HUES48 (cell line): Measurements from ENCODE around the gene GYPC.

Source experiments
- H3K27ac ChIP-seq: one replicate; pipeline ENCODE4 v1.7.0; 2013; ENCODE audit warnings: low read depth, low read length, inconsistent platforms
- H3K27me3 ChIP-seq: 2 replicates; pipeline ENCODE4 v1.6.1; 2013; ENCODE audit warnings: mild to moderate bottlenecking, low read length; ENCODE audit not compliant: control insufficient read depth, insufficient read depth
- H3K36me3 ChIP-seq: 2 replicates; pipeline ENCODE4 v1.6.1; 2013; ENCODE audit warnings: low read length; ENCODE audit not compliant: control insufficient read depth, insufficient read depth
- H3K4me1 ChIP-seq: 2 replicates; pipeline ENCODE4 v1.6.1; 2013; ENCODE audit warnings: mild to moderate bottlenecking, low read length; ENCODE audit not compliant: control insufficient read depth, insufficient read depth
- H3K4me3 ChIP-seq: 2 replicates; pipeline ENCODE4 v1.5.1; 2013; ENCODE audit warnings: mild to moderate bottlenecking, low read depth, low read length
- H3K9ac ChIP-seq: 2 replicates; pipeline ENCODE4 v1.6.1; 2013; ENCODE audit warnings: mild to moderate bottlenecking, low read depth, low read length, moderate library complexity
- H3K9me3 ChIP-seq: 2 replicates; pipeline ENCODE4 v1.6.1; 2013; ENCODE audit warnings: low read length; ENCODE audit not compliant: control insufficient read depth, insufficient read depth

GYPC gene

GRCh38 chr2:126658905-126659561 is 3.1 kb downstream of the GYPC start:
- Histone ChIP-seq H3K27me3 (peaks cover 22% of the 10 kb centered on the region), H3K27ac (no peak overlapping the region), H3K4me1 (peaks cover 38% of the 10 kb centered on the region), H3K4me3 (no peak overlapping the region), H3K9me3 (no peaks in the 10 kb centered on the region), H3K9ac (no peak overlapping the region), H3K36me3 (no peaks in the 10 kb centered on the region)

- Histone ChIP-seq H3K4me1 (peaks cover 37% of the 10 kb centered on the region), H3K9me3 (no peaks in the 10 kb centered on the region), H3K9ac (no peak overlapping the region), H3K27me3 (peaks cover 21% of the 10 kb centered on the region), H3K4me3 (no peak overlapping the region), H3K36me3 (no peaks in the 10 kb centered on the region), H3K27ac (no peak overlapping the region)
These were observed 3.9 kb downstream of the GYPC start for GRCh38 chr2:126659562-126660467.

GRCh38 chr2:126660971-126661370 is 5.0 kb downstream of the GYPC start:
- H3K4me3 ChIP-seq: no peak overlapping the region
- no peak overlapping the region for H3K9ac ChIP-seq
- no peaks in the 10 kb centered on the region for H3K36me3 ChIP-seq
- no peak overlapping the region for H3K27ac ChIP-seq
- H3K27me3 ChIP-seq: peaks cover 11% of the 10 kb centered on the region; the same call in 1 of the 2 replicates
- H3K4me1 ChIP-seq: peaks cover 30% of the 10 kb centered on the region
- H3K9me3 ChIP-seq: no peaks in the 10 kb centered on the region

GRCh38 chr2:126661702-126662500 is 5.9 kb downstream of the GYPC start:
- peaks cover 29% of the 10 kb centered on the region for H3K4me1 ChIP-seq
- H3K36me3 ChIP-seq: no peaks in the 10 kb centered on the region
- H3K27ac ChIP-seq: no peak overlapping the region
- H3K9ac ChIP-seq: no peak overlapping the region
- peaks cover 6% of the 10 kb centered on the region; the same call in 1 of the 2 replicates for H3K27me3 ChIP-seq
- no peaks in the 10 kb centered on the region for H3K9me3 ChIP-seq
- no peak overlapping the region for H3K4me3 ChIP-seq

- Histone ChIP-seq H3K9ac (no peak overlapping the region), H3K9me3 (no peaks in the 10 kb centered on the region), H3K4me1 (peaks cover 22% of the 10 kb centered on the region), H3K27me3 (no peaks in the 10 kb centered on the region), H3K36me3 (no peaks in the 10 kb centered on the region), H3K27ac (no peak overlapping the region), H3K4me3 (no peak overlapping the region)
These were observed 6.7 kb downstream of the GYPC start for GRCh38 chr2:126662621-126663020.

- peaks cover 15% of the 10 kb centered on the region for H3K4me1 ChIP-seq
- no peaks in the 10 kb centered on the region for H3K9me3 ChIP-seq
- no peaks in the 10 kb centered on the region for H3K36me3 ChIP-seq
- H3K27me3 ChIP-seq: no peaks in the 10 kb centered on the region
- H3K27ac ChIP-seq: no peak overlapping the region
- no peak overlapping the region for H3K4me3 ChIP-seq
- no peak overlapping the region for H3K9ac ChIP-seq
These were observed 7.4 kb downstream of the GYPC start for GRCh38 chr2:126663184-126663963.

- Histone ChIP-seq H3K9me3 (no peaks in the 10 kb centered on the region), H3K27ac (no peak overlapping the region), H3K4me3 (no peak overlapping the region), H3K4me1 (peaks cover 6% of the 10 kb centered on the region), H3K36me3 (no peaks in the 10 kb centered on the region), H3K27me3 (no peaks in the 10 kb centered on the region), H3K9ac (no peak overlapping the region)
These were observed 8.3 kb downstream of the GYPC start for GRCh38 chr2:126664234-126664633.

GRCh38 chr2:126664639-126665038 is 8.7 kb downstream of the GYPC start:
- no peak overlapping the region for H3K27ac ChIP-seq
- H3K9me3 ChIP-seq: no peaks in the 10 kb centered on the region
- no peaks in the 10 kb centered on the region for H3K27me3 ChIP-seq
- H3K4me1 ChIP-seq: 0 out of 2 replicates have a peak, but pooled peaks cover 4% of the 10 kb centered on the region
- H3K9ac ChIP-seq: no peak overlapping the region
- H3K4me3 ChIP-seq: no peak overlapping the region
- H3K36me3 ChIP-seq: no peaks in the 10 kb centered on the region

- H3K4me3 ChIP-seq: no peak overlapping the region
- H3K9me3 ChIP-seq: no peaks in the 10 kb centered on the region
- H3K9ac ChIP-seq: no peak overlapping the region
- no peaks in the 10 kb centered on the region for H3K36me3 ChIP-seq
- H3K27ac ChIP-seq: no peak overlapping the region
- no peaks in the 10 kb centered on the region for H3K27me3 ChIP-seq
- H3K4me1 ChIP-seq: 0 out of 2 replicates have a peak, but pooled peaks cover 4% of the 10 kb centered on the region
These were observed 9.5 kb downstream of the GYPC start for GRCh38 chr2:126665483-126665882.

- Histone ChIP-seq H3K4me3 (no peak overlapping the region), H3K9me3 (no peaks in the 10 kb centered on the region), H3K4me1 (0 out of 2 replicates have a peak, but pooled peaks cover 4% of the 10 kb centered on the region), H3K27ac (no peak overlapping the region), H3K36me3 (no peaks in the 10 kb centered on the region), H3K27me3 (no peaks in the 10 kb centered on the region), H3K9ac (no peak overlapping the region)
These were observed 12.3 kb downstream of the GYPC start for GRCh38 chr2:126668254-126668653.
